Islet precursor cell (in vitro differentiated cells): ENCODE measurements around the gene MBTD1.
"Not testable (repeated sequence)": the region's sequence is repeated elsewhere in the genome, so short reads cannot be mapped to it uniquely, and the experiment has no call there.

Experiments
- DNase-seq: peaks from one replicate; pipeline ENCODE4 v3.0.0-alpha.2; 2018

Gene MBTD1

DNA sequence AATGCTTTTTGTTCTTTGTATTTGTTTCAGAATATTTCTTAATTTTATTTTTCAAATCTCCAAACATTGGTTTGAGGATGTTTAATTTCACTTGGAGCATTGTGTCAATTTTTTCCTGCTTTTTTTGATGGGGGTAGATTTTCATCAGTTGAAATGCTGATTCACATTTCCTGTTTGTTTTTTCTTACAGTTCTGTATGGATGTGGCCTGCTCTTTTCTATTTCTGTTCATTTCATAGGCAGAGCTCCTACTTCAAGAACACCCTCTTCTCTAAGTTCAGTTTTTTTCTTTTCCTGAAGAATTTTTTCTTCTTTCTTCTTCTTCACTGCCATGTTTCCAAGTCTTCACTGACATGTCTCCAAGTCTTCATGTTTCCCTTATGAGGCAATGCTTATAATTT, 8.8 kb downstream of the MBTD1 start:
- DNase-seq, result no peak

- no peak for DNase-seq
These were observed 9.5 kb downstream of the MBTD1 start for GRCh38 chr17:51250314-51250840.

DNA sequence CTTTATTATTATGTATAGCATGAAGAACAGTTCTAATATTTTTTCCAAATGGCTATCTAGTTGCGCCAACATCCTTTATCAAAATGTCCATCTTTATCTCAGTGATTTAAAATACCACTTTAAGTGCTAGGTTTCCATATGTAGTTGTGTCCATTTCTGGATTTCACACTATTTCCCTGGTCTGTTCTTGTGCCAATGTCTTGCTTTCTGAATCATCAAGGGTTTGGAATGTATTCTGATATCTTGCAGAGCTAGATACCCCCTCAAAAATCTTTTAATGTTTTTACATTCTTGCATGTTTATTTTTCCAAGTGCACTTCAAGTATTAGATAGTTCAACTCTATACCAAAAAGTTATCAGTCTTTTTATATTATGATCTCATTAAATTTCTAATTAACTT, 14.3 kb downstream of the MBTD1 start:
- DNase-seq, result no peak

- DNase-seq, result no peak
These were observed 15.8 kb downstream of the MBTD1 start for GRCh38 chr17:51244041-51244440.

DNA sequence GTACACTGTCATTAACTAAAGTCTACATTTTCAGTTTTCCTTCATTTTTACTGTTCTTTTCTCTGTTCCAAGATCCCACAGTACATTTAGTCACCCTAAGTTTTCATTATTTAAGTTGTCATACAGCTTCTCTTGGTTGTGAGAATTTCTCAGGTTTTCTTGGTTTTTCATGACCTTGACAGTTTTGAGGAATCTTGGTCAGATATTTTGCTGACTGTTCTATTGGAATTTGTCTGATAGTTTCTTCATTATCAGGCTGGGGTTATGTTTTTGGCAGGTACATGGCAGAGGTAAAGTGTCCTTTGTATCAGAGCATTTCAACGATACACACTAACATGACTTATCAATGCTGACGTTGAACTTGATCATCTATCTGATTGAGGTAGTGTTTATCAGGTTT, 19.6 kb downstream of the MBTD1 start:
- no peak for DNase-seq

- no peak for DNase-seq
These were observed 21.5 kb downstream of the MBTD1 start for GRCh38 chr17:51238255-51238887.

DNA sequence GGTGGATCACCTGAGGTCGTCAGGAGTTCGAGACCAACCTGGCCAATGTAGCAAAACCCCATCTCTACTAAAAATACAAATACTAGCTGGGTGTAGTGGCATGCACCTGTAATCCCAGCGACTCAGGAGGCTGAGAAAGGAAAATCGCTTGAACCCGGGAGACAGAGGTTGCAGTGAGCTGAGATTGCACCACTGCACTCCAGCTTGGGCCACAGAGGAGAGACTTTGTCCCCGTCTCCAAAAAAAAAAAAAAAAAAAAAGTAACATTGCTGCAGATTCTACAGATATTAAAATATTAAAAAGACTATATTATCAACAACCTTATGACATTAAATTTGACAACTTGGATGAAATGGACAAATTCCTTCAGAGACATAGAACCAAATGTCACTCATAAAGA, 25.7 kb downstream of the MBTD1 start:
- DNase-seq, result no peak

GRCh38 chr17:51231999-51232398, 27.9 kb downstream of the MBTD1 start:
- DNase-seq, result no peak

DNA sequence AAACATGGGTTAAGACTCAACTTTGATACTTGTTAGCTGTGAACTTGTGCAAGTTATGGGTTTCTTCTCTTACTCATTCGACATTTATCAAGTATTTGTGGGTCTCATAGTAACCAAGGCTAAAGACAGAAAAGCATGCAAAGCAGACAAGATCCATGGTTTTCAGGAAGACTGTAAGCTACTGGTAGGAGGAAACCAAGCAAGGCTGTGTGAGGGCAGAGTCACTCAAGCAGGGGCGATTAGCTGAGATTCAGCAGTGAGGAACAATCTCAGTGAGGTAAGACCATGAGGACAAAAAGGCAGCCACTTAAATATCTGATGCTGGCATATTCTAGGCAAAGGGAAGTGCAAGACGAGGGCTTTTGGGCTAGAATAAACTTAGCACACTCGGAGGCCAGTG, 29.5 kb downstream of the MBTD1 start:
- no peak for DNase-seq

DNA sequence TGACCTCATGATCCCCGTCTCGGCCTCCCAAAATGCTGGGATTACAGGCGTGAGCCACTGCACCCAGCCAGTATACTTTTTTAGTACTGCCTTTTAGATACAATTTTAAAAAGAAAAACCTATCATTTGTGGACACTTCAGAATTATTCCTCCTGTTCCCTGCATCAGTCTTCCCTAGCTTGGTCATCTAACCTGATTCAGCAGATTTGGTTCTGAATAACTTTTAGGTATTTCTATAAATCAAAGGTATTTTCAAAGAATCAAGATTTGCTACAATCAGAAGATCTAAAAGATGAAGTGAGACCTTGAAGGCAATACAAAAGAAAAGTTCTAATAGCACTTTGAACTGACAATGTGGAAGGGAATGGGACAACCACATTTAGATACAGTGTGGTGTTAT, 30.0 kb downstream of the MBTD1 start:
- no peak for DNase-seq

DNA sequence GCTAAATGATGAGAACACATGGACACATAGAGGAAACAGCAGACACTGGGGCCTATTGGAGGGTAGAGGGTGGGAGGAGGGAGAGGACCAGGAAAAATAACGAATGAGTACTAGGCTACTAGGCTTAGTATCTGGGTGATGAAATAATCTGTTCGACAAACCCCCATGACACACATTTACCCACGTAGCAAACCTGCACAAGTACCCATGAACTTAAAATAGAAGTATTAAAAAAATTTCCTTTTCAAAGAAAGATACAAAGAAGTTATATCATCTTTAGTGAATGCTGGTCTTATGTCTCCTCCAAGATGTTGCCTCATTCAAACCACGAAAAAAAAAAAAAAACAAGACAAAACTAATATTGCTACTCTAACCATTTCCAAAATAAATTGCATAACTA, 31.7 kb downstream of the MBTD1 start:
- DNase-seq, result no peak

DNA sequence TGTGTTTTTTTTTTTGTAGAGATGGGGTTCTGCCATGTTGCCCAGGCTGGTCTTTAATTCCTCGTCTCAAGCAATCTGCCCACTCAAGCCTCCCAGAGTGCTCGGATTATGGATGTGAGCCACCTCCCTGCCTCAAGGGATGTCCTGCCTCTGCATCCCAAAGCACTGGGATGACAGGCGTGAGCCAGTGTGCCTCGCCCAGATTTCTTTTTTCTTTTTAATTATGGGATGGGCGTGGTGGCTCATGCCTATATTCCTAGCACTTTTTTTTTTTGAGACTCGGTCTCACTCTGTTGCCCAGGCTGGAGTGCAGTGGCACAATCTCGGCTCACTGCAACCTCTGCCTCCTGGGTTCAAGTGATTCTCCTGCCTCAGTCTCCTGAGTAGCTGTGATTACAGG, 34.3 kb downstream of the MBTD1 start:
- DNase-seq, result not testable (repeated sequence)

GRCh38 chr17:51224402-51225262, 35.2 kb downstream of the MBTD1 start:
- DNase-seq, result no peak

DNA sequence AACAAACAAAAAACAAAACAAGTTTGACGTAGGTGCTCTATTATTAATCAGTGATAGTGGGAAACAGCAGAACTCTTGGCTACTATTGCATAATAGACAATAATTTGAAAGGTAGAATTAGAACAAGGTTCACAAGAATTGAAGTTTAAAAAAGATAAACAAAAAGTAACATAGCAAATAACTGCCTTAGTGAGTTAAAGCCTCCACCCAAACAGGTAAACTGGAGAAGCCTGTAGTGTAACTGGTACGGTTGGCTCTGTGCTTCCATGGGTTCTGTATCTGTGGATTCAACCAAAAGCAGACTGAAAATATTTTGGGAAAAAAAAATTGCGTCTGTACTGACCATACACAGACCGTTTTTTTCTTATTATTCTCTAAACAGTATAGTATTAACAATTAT, 38.5 kb downstream of the MBTD1 start:
- no peak for DNase-seq

DNA sequence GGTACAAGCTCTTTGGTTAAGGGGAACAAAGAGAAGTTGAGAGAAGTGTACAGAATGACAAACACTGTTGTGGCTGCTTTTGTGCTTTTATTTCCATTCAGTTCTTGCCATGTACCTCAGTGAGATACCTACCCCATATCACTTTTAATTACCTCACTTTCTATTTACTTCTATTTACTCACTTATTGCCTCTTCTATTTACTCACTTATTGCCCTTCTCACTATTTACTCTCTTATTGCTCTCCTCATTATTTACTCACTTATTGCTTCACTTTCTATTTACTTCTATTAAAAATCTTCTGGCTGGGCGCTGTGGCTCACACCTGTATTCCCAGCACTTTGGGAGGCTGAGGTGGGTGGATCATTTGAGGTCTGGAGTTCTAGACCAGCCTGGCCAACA, 41.9 kb downstream of the MBTD1 start:
- no peak for DNase-seq

- DNase-seq, result no peak
These were observed 44.9 kb downstream of the MBTD1 start for GRCh38 chr17:51214920-51215319.

DNA sequence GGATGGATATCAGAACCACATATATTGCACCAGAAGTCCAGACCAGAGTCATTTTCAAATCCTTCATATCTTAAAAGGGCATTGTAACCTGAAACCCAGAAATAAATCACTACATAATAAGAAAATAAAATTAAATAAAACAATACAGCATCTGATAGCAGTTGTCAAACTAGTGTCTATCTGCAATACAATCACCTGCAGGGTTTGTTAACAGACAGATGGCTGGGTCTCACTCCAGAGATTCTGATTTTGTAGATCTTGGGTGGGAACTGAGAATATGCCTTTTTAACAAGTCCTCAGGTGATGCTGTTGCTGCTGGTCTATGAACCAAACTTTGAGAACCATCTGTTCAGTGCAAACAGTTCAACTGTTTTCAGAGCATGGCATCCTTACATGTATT, 56.0 kb downstream of the MBTD1 start:
- no peak for DNase-seq

GRCh38 chr17:51200846-51201245, 59.0 kb downstream of the MBTD1 start:
- no peak for DNase-seq

DNA sequence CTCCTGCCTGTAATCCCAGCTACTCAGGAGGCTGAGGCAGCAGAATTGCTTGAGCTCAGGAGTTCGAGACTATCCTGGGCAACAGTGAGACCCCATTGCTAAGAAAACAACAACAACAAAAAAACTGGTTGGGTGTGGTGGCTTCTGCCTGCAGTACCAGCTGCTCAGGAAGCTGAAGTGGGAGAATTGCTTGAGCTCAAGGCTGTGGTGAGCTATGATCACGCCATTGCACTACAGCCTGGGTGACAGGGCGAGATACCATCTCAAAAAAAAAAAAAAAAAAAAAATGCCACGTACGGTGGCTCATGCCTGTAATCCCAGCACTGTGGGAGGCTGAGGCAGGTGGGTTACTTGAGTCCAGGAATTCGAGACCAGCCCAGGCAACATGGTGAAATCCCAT, 59.6 kb downstream of the MBTD1 start:
- DNase-seq, result no peak

DNA sequence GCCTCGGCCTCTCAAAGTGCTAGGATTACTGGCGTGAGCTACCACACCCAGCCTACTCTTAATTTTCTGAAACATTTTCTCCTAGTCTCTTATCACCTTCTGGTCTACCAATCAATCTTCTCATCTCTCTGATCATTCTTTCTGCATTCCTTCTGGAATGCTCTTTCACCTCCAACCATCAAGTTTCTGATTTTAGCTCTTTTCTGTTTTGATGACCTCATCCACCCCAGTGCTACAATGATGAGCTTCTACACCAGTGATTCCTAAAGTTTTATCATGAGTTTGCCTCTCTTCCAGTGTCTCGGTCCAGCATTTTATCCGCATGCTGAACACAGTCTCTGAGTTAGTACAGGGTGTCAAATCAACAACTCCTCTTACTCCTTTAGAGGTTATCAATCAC, 62.1 kb downstream of the MBTD1 start:
- DNase-seq, result no peak

GRCh38 chr17:51191895-51192294, 68.0 kb downstream of the MBTD1 start:
- DNase-seq, result no peak

DNA sequence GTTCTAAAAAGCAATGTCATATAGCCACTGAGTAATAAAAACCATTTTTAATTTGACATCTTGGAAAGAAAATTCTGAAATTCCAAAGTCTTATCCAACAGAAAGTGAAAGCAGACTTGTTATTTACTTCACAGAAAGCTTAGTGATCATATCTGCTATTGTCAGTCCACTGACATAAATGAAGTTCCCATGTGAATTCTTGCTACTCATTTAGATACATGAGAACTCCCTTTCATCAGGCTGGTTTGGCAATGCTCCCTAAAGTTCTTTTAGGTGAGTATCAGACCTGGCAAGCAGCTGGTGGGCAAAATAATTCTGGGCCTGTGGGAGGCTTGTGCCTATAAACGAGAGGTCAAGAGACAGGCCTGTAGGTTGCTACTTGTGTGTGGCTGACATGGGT, 70.2 kb downstream of the MBTD1 start:
- no peak for DNase-seq

DNA sequence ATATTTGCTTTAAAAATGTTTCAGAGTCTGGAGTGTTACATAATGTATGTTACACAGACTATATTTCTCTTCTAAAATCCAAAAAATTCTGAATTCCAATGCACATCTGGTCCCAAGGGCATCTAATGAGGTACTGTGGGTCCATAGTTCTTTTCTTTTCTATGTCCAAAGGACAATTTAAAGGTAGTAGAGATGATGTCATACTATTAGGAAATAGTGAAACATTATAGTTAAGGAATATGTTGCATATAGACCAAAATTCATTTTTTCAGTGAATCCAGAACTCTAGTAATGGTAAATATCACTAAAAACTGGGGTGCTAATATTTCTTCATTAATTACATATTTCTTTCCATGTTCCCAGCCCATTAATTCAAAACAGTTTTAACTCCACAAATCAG, 70.7 kb downstream of the MBTD1 start:
- DNase-seq, result no peak

DNA sequence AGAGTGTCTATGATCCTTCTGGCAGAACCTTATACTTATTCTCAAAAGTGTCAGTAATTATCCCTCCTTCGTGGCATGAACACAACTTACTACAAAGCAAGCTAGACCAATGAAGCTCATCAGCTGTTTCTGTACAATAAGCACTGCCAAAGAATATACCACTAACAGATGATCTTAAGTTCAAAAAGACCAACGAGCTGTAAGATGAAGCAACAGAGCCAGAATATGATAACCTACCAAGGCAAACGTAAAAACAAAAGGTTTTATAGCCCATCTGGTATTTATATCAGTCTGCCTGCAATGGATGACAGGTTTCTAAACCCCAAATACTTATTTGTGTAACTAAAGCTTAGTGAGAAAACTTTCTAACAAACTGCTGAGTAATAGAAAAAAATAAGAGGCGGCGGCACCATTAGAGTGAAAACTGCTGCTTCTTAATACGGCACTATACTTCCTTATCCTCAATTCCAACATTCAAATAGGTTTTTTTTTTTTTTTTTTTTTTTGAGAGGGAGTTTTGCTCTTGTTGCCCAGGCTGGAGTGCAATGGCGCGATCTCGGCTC, 71.5 kb downstream of the MBTD1 start:
- DNase-seq, result no peak
